Measurements from ENCODE around the gene SREBF1. TPM values are rescaled to one million over a fixed set of nuclear protein-coding genes. Genes with fewer than 3 reads are reported as not detected.

Gene SREBF1
- total and polyA plus RNA-seq, 2 of the 4 experiments (the other 2 are of a cell fraction): 3.4 to 20.4 TPM

GRCh38 chr17:17873450-17873991 is 36.7 kb upstream of the SREBF1 start:
- Histone ChIP-seq H3K4ac (ENCODE audit: low read depth, low read length) (0 out of 2 replicates have a peak overlapping the region, but pooled peaks have one; percentile 11), H2AFZ (replicated peaks; ENCODE audit: low read length, poor library complexity) (no peak overlapping the region), H4K8ac (ENCODE audit: low read depth in 2 of 2, low read length in 2 of 2) (no peak overlapping the region), H3K23ac (ENCODE audit: low read depth, low read length) (no peak overlapping the region), H3K56ac (ENCODE audit: extremely low read depth, insufficient read depth, low read length) (no peak overlapping the region), H3K79me1 (ENCODE audit: low read depth in 1 of 2, low read length in 2 of 2) (peaks cover 0 to 13% of the 10 kb centered on the region in 2 experiments; a peak in 3 of 4 replicates), H3K4me2 (ENCODE audit: low read depth, low read length) (no peak overlapping the region), H3K36me3 (ENCODE audit: control insufficient read depth, insufficient read depth, low read length) (peaks cover 11% of the 10 kb centered on the region), H2BK120ac (ENCODE audit: low read depth, low read length) (no peak overlapping the region), H2AK9ac (replicated peaks; ENCODE audit: low read depth, low read length, poor library complexity) (peak overlapping the region; percentile 61), H3K9me1 (ENCODE audit: insufficient read depth, low read length) (peaks cover 12% of the 10 kb centered on the region), H4K20me1 (ENCODE audit: insufficient read depth, low read length) (peaks cover 18% of the 10 kb centered on the region), H3K4me3 (ENCODE audit: insufficient read depth, low read depth, low read length) (no peak overlapping the region), H3K27me3 (ENCODE audit: control insufficient read depth, insufficient read depth, low read length) (no peaks in the 10 kb centered on the region), H2AK5ac (ENCODE audit: low read depth, low read length) (peak overlapping the region; percentile 14; the same call in 1 of the 2 replicates), H3K27ac (ENCODE audit: insufficient read depth, low read length) (no peak overlapping the region), H4K5ac (ENCODE audit: low read depth, low read length) (no peak overlapping the region), H3K14ac (replicated peaks; ENCODE audit: low read depth, low read length) (0 out of 2 replicates have a peak overlapping the region, but pooled peaks have one; percentile 7), H2BK20ac (ENCODE audit: low read depth, low read length) (no peak overlapping the region), H2BK15ac (ENCODE audit: low read depth, low read length) (no peak overlapping the region), H3K18ac (ENCODE audit: low read depth, low read length) (no peak overlapping the region), H3K9me3 (ENCODE audit: control insufficient read depth, insufficient read depth, low read length) (no peaks in the 10 kb centered on the region), H4K91ac (ENCODE audit: insufficient read depth, low read depth, low read length) (no peak overlapping the region), H3K4me1 (ENCODE audit: control insufficient read depth, insufficient read depth, low read length) (peaks cover 23% of the 10 kb centered on the region), H3K9ac (ENCODE audit: low read depth, low read length) (no peak overlapping the region), H2BK5ac (ENCODE audit: low read depth, low read length, poor library complexity, severe bottlenecking) (no peak overlapping the region)
- in situ Hi-C loops (cut with MboI; ENCODE audit: low sequenced_read_pairs): no loop called here
- ChIA-PET CTCF (interaction anchor here (0.6 kb wide), 1 partner anchor 31 kb away, joined by 3 read pairs; no protein-coding TSS in a partner anchor), POLR2A (ENCODE audit: unreplicated experiment) (no interaction called here)
- dilution Hi-C loops (cut with HindIII; ENCODE audit: low sequenced_read_pairs, unreplicated experiment): no loop called here
- no TSS peak for BruUV-seq (replicated peaks)
- DNase-seq (no peak), ATAC-seq (ENCODE audit: low read depth) (no peak)
- intact Hi-C loops (cut with micrococcal nuclease): no loop called here
- WGBS, 2 experiments (ENCODE audit: extremely low coverage in 2 of 2, insufficient read length in 1 of 2): 83% methylated on average over 3 of the region's 8 CpGs; no CpG with 5 or more reads in 1 of the 2 experiments
- no peak for TF ChIP-seq BHLHE40 (IDR thresholded peaks at IDR 0.05; ENCODE audit: low read depth, low read length)
- no peak for TF ChIP-seq RCOR1 (IDR thresholded peaks at IDR 0.05; ENCODE audit: insufficient replicate concordance, low read length)
- TF ChIP-seq MAZ (IDR thresholded peaks at IDR 0.05; ENCODE audit: borderline replicate concordance, low read depth, low read length): no peak
- no peak for TF ChIP-seq RAD21 (IDR thresholded peaks at IDR 0.05; ENCODE audit: low read length)

All from IMR-90 (cell line).